Measurements from ENCODE around the gene RHBDF1. TPM values are rescaled to one million over a fixed set of nuclear protein-coding genes. Genes with fewer than 3 reads are reported as not detected.
A peak's percentile ranks its signal among the peaks of the same experiment; 100 is the strongest.

Gene RHBDF1
- total RNA-seq, 2 experiments from 2014 or later: 0.61 TPM; not detected in 1

DNA sequence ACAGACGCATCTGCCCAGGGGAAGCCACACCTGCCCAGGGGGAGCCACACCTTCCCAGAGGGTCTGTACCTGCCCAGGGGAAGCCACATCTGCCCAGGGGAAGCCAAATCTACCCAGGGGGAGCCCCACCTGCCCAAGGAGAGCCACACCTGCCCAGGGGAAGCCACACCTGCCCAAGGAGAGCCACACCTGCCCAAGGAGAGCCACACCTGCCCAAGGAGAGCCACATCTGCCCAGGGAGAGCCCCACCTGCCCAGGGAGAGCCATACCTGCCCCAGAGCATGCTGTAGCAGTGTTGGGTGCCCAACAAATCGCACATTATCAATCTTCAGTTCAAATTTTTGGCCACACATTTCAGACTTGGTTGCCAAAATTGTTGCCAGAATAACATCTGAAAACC is 46.4 kb upstream of the RHBDF1 start:
- H3K4me3 Mint-ChIP-seq: no peak overlapping the region
- no peaks in the 10 kb centered on the region for H3K27me3 Mint-ChIP-seq
- TF ChIP-seq, protein P1, sequence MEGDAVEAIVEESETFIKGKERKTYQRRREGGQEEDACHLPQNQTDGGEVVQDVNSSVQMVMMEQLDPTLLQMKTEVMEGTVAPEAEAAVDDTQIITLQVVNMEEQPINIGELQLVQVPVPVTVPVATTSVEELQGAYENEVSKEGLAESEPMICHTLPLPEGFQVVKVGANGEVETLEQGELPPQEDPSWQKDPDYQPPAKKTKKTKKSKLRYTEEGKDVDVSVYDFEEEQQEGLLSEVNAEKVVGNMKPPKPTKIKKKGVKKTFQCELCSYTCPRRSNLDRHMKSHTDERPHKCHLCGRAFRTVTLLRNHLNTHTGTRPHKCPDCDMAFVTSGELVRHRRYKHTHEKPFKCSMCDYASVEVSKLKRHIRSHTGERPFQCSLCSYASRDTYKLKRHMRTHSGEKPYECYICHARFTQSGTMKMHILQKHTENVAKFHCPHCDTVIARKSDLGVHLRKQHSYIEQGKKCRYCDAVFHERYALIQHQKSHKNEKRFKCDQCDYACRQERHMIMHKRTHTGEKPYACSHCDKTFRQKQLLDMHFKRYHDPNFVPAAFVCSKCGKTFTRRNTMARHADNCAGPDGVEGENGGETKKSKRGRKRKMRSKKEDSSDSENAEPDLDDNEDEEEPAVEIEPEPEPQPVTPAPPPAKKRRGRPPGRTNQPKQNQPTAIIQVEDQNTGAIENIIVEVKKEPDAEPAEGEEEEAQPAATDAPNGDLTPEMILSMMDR (IDR thresholded peaks at IDR 0.05): no peak
- H3K36me3 Mint-ChIP-seq (ENCODE audit: low read depth): peaks cover 10% of the 10 kb centered on the region
- H3K27ac Mint-ChIP-seq: no peak overlapping the region
- ATAC-seq (no peak), DNase-seq (no peak)
- ChIA-PET POLR2A (no interaction called here), CTCF (interaction anchor here (1.1 to 4.9 kb wide), 8 partner anchors 13 to 243 kb away, joined by 3 to 49 read pairs (median 10); partner anchors contain the start of gene HBQ1)
- H3K4me1 Mint-ChIP-seq (ENCODE audit: low read depth): peaks cover under 1% of the 10 kb centered on the region
- H3K9me3 Mint-ChIP-seq: no peaks in the 10 kb centered on the region
- intact Hi-C loops (cut with micrococcal nuclease): no loop called here

DNA sequence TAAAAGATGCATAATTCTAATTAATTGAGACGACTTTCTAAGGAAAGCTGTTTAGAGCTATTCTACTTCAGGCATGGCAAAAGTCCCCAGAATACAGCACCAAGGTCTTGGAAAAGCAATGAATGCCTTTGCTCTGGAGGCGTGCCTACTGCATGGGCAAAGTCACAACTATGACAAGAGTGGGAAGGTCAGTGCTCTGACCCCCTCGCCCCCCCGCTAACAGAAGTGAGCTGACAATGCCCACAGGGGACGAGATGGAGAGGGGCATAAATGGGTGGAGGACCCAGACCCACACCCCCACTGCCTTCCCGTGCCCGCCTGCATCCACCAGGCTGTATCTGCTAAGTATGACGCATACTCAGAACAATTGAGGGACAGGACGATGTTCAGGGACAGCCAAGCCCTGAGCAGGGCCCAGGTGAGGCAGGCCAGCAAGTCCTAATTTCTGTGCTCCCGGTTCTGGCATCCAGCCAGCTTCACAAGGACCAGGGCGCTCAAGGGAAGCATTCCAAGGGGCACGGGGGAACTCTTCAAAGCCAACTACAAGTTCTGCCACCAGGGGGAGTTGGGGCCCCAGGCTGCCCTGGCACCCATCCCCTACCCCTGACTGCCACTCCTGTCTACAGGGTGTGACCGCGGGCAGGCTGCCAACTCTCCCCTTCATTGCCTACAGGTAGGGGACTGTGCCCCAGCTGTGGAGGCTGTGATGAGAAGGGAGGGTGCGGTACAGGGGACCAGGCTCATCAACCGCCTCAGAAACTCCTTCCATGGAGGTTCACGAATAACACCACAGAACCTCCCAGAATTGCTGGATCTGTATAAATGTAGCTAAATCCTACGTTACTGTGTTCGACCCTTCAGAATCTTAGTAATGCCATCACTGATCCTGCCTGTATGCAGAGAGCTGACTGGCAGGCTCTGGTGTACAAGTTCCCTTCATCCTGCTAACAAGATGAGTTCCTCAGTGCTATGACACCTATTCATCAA is 45.2 kb upstream of the RHBDF1 start:
- ChIA-PET POLR2A (interaction anchor here (0.5 kb wide), 1 partner anchor 244 kb away, joined by 3 read pairs; no protein-coding TSS in a partner anchor), CTCF (interaction anchor here (0.7 to 4.9 kb wide), 23 partner anchors 10 to 244 kb away, joined by 3 to 49 read pairs (median 4); partner anchors contain the start of genes HBQ1 and MPG)
- Mint-ChIP-seq H3K4me3 (no peak overlapping the region), H3K4me1 (ENCODE audit: low read depth) (peaks cover 8% of the 10 kb centered on the region), H3K27me3 (no peaks in the 10 kb centered on the region), H3K9me3 (no peaks in the 10 kb centered on the region), H3K27ac (no peak overlapping the region), H3K36me3 (ENCODE audit: low read depth) (peaks cover 15% of the 10 kb centered on the region)
- TF ChIP-seq, protein P1 (IDR thresholded peaks at IDR 0.05): peak; percentile 74
- intact Hi-C loops (cut with micrococcal nuclease): no loop called here
- DNase-seq (peak; percentile 72), ATAC-seq (peak; percentile 87)

DNA sequence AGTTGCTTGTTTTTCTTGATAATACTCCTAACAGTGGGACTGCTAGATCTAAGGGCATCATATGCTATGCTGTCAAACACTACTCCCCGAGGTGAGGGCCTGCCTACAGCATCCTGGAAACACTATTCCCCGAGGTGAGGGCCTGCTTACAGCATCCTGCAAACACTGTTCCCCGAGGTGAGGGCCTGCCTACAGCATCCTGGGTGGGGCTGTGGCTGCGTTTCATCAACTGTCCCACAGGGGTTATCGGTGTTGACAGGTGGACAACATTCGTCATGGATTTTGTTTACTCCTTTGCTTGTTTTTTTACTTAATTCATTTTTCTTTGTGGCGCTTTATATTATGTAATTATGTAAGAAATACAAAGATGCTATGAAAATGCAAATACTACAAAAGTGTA is 43.6 kb upstream of the RHBDF1 start:
- DNase-seq (no peak), ATAC-seq (no peak)
- H3K9me3 Mint-ChIP-seq: no peaks in the 10 kb centered on the region
- peaks cover 24% of the 10 kb centered on the region for H3K36me3 Mint-ChIP-seq (ENCODE audit: low read depth)
- ChIA-PET CTCF (interaction anchor here (1.5 to 4.9 kb wide), 6 partner anchors 10 to 250 kb away, joined by 3 to 49 read pairs (median 12); partner anchors contain the start of gene HBQ1), POLR2A (no interaction called here)
- no peaks in the 10 kb centered on the region for H3K27me3 Mint-ChIP-seq
- TF ChIP-seq, protein P1 (IDR thresholded peaks at IDR 0.05): no peak
- peaks cover 8% of the 10 kb centered on the region for H3K4me1 Mint-ChIP-seq (ENCODE audit: low read depth)
- H3K4me3 Mint-ChIP-seq: no peak overlapping the region
- intact Hi-C loops (cut with micrococcal nuclease): no loop called here
- no peak overlapping the region for H3K27ac Mint-ChIP-seq

DNA sequence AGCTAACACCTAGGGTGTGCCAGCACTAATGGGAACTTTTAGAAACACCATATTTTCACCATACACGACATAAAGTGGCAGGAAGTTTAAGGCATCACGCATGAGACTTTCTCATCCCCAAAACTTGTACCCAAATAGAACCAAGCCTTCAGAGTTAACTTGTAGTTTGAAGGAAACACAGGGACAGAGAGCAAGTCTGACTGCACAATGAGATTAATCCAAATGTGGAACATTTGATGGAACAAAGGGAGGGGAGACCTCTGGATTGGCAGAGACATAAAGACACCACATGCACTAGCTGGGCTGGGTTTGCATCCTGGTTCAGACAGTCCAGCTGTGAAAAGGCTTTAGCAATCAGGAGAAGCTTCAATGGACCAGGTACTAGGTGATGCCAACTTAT is 41.9 kb upstream of the RHBDF1 start:
- no peaks in the 10 kb centered on the region for H3K9me3 Mint-ChIP-seq
- ATAC-seq (no peak), DNase-seq (no peak)
- peaks cover 29% of the 10 kb centered on the region for H3K36me3 Mint-ChIP-seq (ENCODE audit: low read depth)
- CTCF ChIA-PET: no interaction called here
- intact Hi-C loops (cut with micrococcal nuclease): no loop called here
- POLR2A ChIA-PET: no interaction called here
- no peak overlapping the region for H3K27ac Mint-ChIP-seq
- H3K4me1 Mint-ChIP-seq (ENCODE audit: low read depth): peaks cover 8% of the 10 kb centered on the region
- no peaks in the 10 kb centered on the region for H3K27me3 Mint-ChIP-seq
- no peak overlapping the region for H3K4me3 Mint-ChIP-seq
- TF ChIP-seq, protein P1 (IDR thresholded peaks at IDR 0.05): no peak
